ENCODE measurements around the gene SMG6. TPM values are rescaled to one million over a fixed set of nuclear protein-coding genes. Genes with fewer than 3 reads are reported as not detected.

SMG6 gene
- total RNA-seq, 2 donors from 2014 or later = 33.2 to 82.9 TPM

DNA sequence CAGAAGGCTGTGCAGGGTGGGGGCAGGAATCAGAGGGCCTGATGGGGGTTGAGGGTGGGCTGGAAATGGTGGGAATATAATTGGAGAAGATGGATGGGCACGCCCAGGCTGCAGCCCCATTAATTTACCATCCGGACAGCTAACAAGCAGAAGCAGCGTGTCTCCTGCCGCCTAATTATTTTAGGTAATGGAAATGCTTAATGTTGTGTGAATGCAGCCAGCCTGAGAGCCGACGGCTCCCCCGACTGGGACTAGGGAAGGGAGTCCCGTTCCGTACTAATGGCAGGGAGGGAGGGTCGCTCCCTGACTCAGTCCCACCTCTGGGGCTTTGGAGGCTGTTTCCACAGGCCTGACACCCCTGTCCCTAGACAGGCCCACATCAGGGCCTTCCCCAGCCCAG is 266.4 kb downstream of the SMG6 start:
- ATAC-seq (ENCODE audit: insufficient number of reproducible peaks, low FRiP score, low read depth) = no peak

DNA sequence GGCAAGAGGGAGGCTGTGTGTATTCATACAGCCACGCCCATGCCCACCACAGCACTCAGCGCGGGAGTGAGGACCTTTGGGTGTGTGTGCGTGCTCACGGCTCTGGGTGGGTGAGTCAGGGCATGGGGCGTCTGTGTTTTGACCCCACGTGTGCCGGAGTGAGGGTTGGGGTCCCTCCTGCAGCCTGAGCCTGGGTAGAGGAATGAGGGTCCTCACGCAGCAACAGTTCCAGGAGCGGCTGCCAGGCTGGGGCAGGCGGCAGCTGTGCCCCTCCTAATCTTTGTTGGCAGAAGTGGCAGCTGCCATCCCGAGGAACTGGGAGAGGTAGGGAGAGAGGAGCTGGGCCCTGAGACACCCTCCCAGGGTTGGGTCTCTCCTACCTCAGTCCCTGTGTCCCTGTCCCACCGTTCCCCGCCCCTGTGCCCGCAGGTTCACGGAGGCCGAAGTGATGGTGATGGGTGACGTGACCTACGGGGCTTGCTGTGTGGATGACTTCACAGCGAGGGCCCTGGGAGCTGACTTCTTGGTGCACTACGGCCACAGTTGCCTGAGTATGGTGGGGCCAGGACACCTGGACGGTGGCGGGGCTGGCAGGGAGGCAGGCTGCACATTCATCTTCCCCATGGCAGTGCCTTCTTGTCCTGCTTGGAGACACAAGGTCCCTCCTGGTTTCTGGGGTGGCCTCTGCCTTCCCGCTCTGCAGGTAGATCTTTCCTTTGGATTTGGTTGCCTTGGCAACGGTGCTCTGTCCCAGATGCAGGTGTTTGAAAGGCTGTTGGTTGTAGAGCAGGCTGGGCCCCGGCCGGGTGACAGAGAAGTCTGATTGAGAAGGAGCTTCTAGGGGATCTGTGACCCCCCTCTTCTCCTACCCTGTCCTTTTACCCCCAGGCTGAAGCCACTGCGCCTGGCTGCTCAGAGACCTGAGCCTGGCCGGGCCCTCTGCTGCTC is 267.8 kb downstream of the SMG6 start:
- Histone ChIP-seq H3K27me3 (replicated peaks; ENCODE audit: insufficient read depth) (no peaks in the 10 kb centered on the region), H3K4me3 (no peak overlapping the region), H3K4me1 (ENCODE audit: control insufficient read depth in 1 of 2, low read depth in 2 of 2) (peaks cover 3 to 12% of the 10 kb centered on the region in 2 donors), H3K36me3 (peaks cover 19% of the 10 kb centered on the region), H3K27ac (no peak overlapping the region), H3K9me3 (no peaks in the 10 kb centered on the region)
- TF ChIP-seq, protein P1, sequence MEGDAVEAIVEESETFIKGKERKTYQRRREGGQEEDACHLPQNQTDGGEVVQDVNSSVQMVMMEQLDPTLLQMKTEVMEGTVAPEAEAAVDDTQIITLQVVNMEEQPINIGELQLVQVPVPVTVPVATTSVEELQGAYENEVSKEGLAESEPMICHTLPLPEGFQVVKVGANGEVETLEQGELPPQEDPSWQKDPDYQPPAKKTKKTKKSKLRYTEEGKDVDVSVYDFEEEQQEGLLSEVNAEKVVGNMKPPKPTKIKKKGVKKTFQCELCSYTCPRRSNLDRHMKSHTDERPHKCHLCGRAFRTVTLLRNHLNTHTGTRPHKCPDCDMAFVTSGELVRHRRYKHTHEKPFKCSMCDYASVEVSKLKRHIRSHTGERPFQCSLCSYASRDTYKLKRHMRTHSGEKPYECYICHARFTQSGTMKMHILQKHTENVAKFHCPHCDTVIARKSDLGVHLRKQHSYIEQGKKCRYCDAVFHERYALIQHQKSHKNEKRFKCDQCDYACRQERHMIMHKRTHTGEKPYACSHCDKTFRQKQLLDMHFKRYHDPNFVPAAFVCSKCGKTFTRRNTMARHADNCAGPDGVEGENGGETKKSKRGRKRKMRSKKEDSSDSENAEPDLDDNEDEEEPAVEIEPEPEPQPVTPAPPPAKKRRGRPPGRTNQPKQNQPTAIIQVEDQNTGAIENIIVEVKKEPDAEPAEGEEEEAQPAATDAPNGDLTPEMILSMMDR (IDR thresholded peaks at IDR 0.05) = no peak
- no peak for DNase-seq (ENCODE audit: low spot score)
- no peak for ATAC-seq (ENCODE audit: insufficient number of reproducible peaks, low FRiP score, low read depth)

More for the DNA sequence above, 266.4 kb downstream of the SMG6 start:
- no peak overlapping the region for H3K4me3 ChIP-seq
- DNase-seq (ENCODE audit: low spot score) = no peak
- no peak overlapping the region for H3K27ac ChIP-seq
- TF ChIP-seq, protein P1 (IDR thresholded peaks at IDR 0.05) = no peak
- peaks cover 0 to 7% of the 10 kb centered on the region in 2 donors for H3K4me1 ChIP-seq (ENCODE audit: control insufficient read depth in 1 of 2, low read depth in 2 of 2)
- H3K9me3 ChIP-seq = no peaks in the 10 kb centered on the region
- no peaks in the 10 kb centered on the region for H3K27me3 ChIP-seq (replicated peaks; ENCODE audit: insufficient read depth)
- peaks cover 19% of the 10 kb centered on the region for H3K36me3 ChIP-seq

DNA sequence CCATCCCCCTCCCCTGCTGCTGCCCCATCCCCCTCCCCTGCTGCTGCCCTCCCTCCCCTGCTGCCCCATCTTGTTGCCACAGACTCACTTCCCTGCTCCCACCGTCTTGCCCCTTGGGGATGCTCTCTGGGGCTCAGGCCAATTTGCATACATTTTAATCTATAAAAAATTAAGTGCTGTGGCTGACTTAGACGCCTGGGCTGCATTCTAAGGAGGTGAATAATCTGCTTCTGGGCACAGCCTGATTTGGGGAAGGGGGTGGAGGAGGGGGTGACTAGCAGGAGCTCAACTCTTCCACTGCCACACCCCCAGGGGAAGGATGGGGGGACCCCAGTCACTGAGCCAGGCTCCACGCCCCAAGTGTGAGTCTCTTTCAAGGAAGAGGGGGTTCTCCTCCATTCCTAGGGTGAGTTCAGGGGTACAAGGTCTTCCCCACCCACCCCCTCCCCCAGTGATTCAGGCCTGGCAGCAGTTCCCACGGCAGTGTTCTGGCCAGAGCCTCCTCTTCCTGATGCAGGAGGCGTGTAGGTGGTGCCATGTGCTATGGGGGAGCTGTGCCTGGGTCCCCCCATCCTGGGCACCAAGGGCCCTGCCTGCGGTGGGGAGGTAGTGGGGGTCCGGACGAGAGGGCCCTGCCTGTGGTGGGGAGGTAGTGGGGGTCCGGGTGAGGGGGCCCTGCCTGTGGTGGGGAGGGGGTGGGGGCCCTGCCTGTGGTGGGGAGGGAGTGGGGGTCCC is 268.6 kb downstream of the SMG6 start:
- TF ChIP-seq, protein P1 (IDR thresholded peaks at IDR 0.05) = no peak
- no peaks in the 10 kb centered on the region for H3K9me3 ChIP-seq
- H3K4me1 ChIP-seq (ENCODE audit: control insufficient read depth in 1 of 2, low read depth in 2 of 2) = peaks cover 4 to 14% of the 10 kb centered on the region in 2 donors
- peaks cover 19% of the 10 kb centered on the region for H3K36me3 ChIP-seq
- no peak for ATAC-seq (ENCODE audit: insufficient number of reproducible peaks, low FRiP score, low read depth)
- H3K4me3 ChIP-seq = no peak overlapping the region
- DNase-seq (ENCODE audit: low spot score) = no peak
- no peak overlapping the region for H3K27ac ChIP-seq
- no peaks in the 10 kb centered on the region for H3K27me3 ChIP-seq (replicated peaks; ENCODE audit: insufficient read depth)

DNA sequence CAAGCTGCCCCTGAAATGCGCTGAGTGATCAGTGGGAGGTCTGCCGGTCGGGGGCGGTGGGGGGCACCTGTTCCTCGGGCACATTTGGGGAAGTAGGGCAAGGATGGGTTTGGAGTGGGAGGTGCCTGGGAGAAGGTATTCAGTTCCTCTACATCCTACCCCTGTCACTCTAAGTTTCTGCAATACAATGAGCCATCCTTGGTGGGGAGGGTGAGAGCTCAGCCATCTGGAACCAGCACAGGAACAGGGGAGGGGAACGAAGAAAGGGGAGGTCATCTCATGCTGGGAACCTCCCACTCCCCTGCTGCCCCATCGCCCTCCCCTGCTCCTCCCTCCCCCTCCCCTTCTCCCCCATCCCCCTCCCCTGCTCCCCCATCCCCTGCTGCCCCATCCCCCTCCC is 269.4 kb downstream of the SMG6 start:
- no peak for DNase-seq (ENCODE audit: low spot score)
- Histone ChIP-seq H3K4me1 (ENCODE audit: control insufficient read depth in 1 of 2, low read depth in 2 of 2) (peaks cover 4 to 19% of the 10 kb centered on the region in 2 donors), H3K27me3 (replicated peaks; ENCODE audit: insufficient read depth) (no peaks in the 10 kb centered on the region), H3K9me3 (no peaks in the 10 kb centered on the region), H3K27ac (no peak overlapping the region), H3K4me3 (no peak overlapping the region), H3K36me3 (peaks cover 19% of the 10 kb centered on the region)
- no peak for ATAC-seq (ENCODE audit: insufficient number of reproducible peaks, low FRiP score, low read depth)
- TF ChIP-seq, protein P1 (IDR thresholded peaks at IDR 0.05) = no peak

DNA sequence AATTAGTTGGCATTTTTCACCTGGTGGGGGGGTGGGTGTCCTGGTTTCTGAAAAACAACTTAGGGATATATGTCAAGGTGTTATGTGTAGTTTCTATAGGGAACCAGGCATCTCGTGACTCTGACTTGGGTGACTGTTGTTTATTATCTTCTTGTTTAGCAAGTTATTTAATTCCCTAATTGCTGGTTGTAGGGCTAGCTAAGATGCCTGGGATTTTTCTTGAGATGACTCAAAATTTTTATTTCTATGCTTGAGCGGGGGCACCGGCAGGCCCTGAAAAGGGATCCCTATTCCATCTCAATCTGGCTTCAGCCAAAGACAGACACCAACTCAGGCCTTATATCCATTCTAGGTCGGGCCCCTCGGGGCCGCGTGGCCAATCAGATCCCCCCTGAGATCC is 270.4 kb downstream of the SMG6 start:
- H3K9me3 ChIP-seq = no peaks in the 10 kb centered on the region
- DNase-seq (ENCODE audit: low spot score) = no peak

More for the DNA sequence above, 270.4 kb downstream of the SMG6 start:
- H3K4me3 ChIP-seq = no peak overlapping the region
- ATAC-seq (ENCODE audit: insufficient number of reproducible peaks, low FRiP score, low read depth) = no peak
- peaks cover 4 to 22% of the 10 kb centered on the region in 2 donors for H3K4me1 ChIP-seq (ENCODE audit: control insufficient read depth in 1 of 2, low read depth in 2 of 2)
- H3K36me3 ChIP-seq = peaks cover 19% of the 10 kb centered on the region
- no peaks in the 10 kb centered on the region for H3K27me3 ChIP-seq (replicated peaks; ENCODE audit: insufficient read depth)
- TF ChIP-seq, protein P1 (IDR thresholded peaks at IDR 0.05) = no peak
- H3K27ac ChIP-seq = no peak overlapping the region

Data from thoracic aorta (tissue), 2 donors.